ENCODE results near the gene RRAGD. TPM values are rescaled to one million over a fixed set of nuclear protein-coding genes. Genes with fewer than 3 reads are reported as not detected.

Gene RRAGD
- total and polyA plus RNA-seq, 2 of the 13 experiments (the other 11 are each of a cell fraction or from before 2014, with no cell fraction given): 0.35 to 0.53 TPM

- TF ChIP-seq THYN1 (CRISPR knock-in tag; IDR thresholded peaks at IDR 0.05; ENCODE audit: borderline replicate concordance, low read depth) (no peak), SALL1 (CRISPR knock-in tag; IDR thresholded peaks at IDR 0.05) (peak; percentile 82), CTCF (CRISPR knock-in tag; IDR thresholded peaks at IDR 0.05) (no peak; the same call in 1 of the 2 replicates), ZNF512B (CRISPR knock-in tag; IDR thresholded peaks at IDR 0.05; ENCODE audit: borderline replicate concordance) (no peak), TCF7L2 (IDR thresholded peaks at IDR 0.05; ENCODE audit: low read depth, low read length) (no peak), HNF4G (IDR thresholded peaks at IDR 0.05; ENCODE audit: borderline replicate concordance, low read depth, low read length) (no peak), HNF4G (CRISPR knock-in tag; IDR thresholded peaks at IDR 0.05; ENCODE audit: borderline replicate concordance, low read depth) (no peak; the same call in 1 of the 2 replicates), ZBED4 (CRISPR knock-in tag; IDR thresholded peaks at IDR 0.05; ENCODE audit: borderline replicate concordance) (no peak), NBN (conservative IDR thresholded peaks at IDR 0.05) (no peak), PATZ1 (CRISPR knock-in tag; IDR thresholded peaks at IDR 0.05) (peak; percentile 40), ZNF225 (CRISPR knock-in tag; IDR thresholded peaks at IDR 0.05) (no peak; the same call in 1 of the 2 replicates), DZIP1 (CRISPR knock-in tag; IDR thresholded peaks at IDR 0.05) (peak; percentile 20; the same call in 1 of the 2 replicates), ZNF557 (CRISPR knock-in tag; IDR thresholded peaks at IDR 0.05) (no peak), ZNF121 (CRISPR knock-in tag; IDR thresholded peaks at IDR 0.05) (peak; percentile 63), HOXD1 (CRISPR knock-in tag; IDR thresholded peaks at IDR 0.05) (no peak)
Observed at GRCh38 chr6:89352278-89353117, 59.6 kb downstream of the RRAGD start, which contains the start of gene UBE2J1 (continued).

Data from HepG2 (cell line).